ENCODE measurements around the gene ZNF280C.
A peak's percentile ranks its signal among the peaks of the same experiment; 100 is the strongest.

ZNF280C gene

GRCh38 chrX:130174937-130175336, 93.8 kb downstream of the ZNF280C start:
- FAIRE-seq = no peak

GRCh38 chrX:130174045-130174704, 94.5 kb downstream of the ZNF280C start:
- FAIRE-seq = no peak

GRCh38 chrX:130173190-130173895, 95.4 kb downstream of the ZNF280C start:
- no peak for FAIRE-seq

- FAIRE-seq = no peak
Measured at GRCh38 chrX:130172127-130172845, 96.4 kb downstream of the ZNF280C start.

GRCh38 chrX:130171446-130172126, 97.1 kb downstream of the ZNF280C start, which contains the start of gene RAB33A:
Gene RAB33A, plus strand, starts transcription at chrX:130171962. Its CDS starts 101 bp downstream, at chrX:130172063.
- no peak for FAIRE-seq

- FAIRE-seq = no peak
Measured at GRCh38 chrX:130170752-130171445, 97.8 kb downstream of the ZNF280C start.

GRCh38 chrX:130167040-130167439, 101.7 kb downstream of the ZNF280C start:
- FAIRE-seq = no peak

GRCh38 chrX:130166503-130166777, 102.3 kb downstream of the ZNF280C start:
- no peak for FAIRE-seq

- FAIRE-seq = peak; percentile 91
Measured at GRCh38 chrX:130165703-130166502, 102.8 kb downstream of the ZNF280C start, which contains the start of gene AIFM1. Gene AIFM1, minus strand, starts transcription at chrX:130165841. Its CDS starts 185 bp downstream, at chrX:130165656.

- no peak for FAIRE-seq
Measured at GRCh38 chrX:130165181-130165702, 103.5 kb downstream of the ZNF280C start.

- FAIRE-seq = no peak
Measured at GRCh38 chrX:130163398-130163797, 105.3 kb downstream of the ZNF280C start.

GRCh38 chrX:130162094-130162735, 106.5 kb downstream of the ZNF280C start:
- no peak for FAIRE-seq

GRCh38 chrX:130159776-130160175, 108.9 kb downstream of the ZNF280C start:
- no peak for FAIRE-seq

- FAIRE-seq = no peak
Measured at GRCh38 chrX:130158311-130158710, 110.4 kb downstream of the ZNF280C start.

GRCh38 chrX:130155564-130155963, 113.1 kb downstream of the ZNF280C start:
- no peak for FAIRE-seq

Measured in G401.6 (cell line).